H1 (cell line): ENCODE measurements around the gene TMEM255B. TPM values are rescaled to one million over a fixed set of nuclear protein-coding genes. Genes with fewer than 3 reads are reported as not detected.

Source experiments
- SAP30 ChIP-seq: fragments of 300-600 bp; sonication (generic); IDR thresholded peaks from 2 replicates; pipeline ENCODE4 v1.7.1; 2012; ENCODE audit warnings: low read length, moderate library complexity, mild to moderate bottlenecking, inconsistent platforms; ENCODE audit not compliant: insufficient read depth, insufficient replicate concordance
- polyA plus RNA-seq, 7 experiments: library from polyadenylated mRNA; depleted of rRNA in 3 of 7; stranded (reverse) in 5 of 7; unstranded in 2 of 7; fragments of >200 nt in 5 of 7; fragments of 200-250 nt in 2 of 7; gene quantifications; 1 replicate in 5 of 7; 2 replicates in 1 of 7; 4 replicates in 1 of 7; pipeline versions ENCODE4 v1.2.1 to v1.2.3, GENCODE V29; 2011 to 2013; ENCODE audit warnings: missing spikeins in 2 of 7, mixed read lengths in 2 of 7
- total RNA-seq: library from RNA; stranded (reverse); fragmentation: NEBNext Ultra II Directional; extraction: Animal tissue kit (Norgen Biotek cat#: 25700); gene quantifications from 2 replicates; pipeline ENCODE4 v1.2.1, GENCODE V29; 2021

The TMEM255B gene
- total and polyA plus RNA-seq, 2 of the 8 experiments (the other 6 are each of a cell fraction or from before 2014, with no cell fraction given) = 3.4 to 4.4 TPM

DNA sequence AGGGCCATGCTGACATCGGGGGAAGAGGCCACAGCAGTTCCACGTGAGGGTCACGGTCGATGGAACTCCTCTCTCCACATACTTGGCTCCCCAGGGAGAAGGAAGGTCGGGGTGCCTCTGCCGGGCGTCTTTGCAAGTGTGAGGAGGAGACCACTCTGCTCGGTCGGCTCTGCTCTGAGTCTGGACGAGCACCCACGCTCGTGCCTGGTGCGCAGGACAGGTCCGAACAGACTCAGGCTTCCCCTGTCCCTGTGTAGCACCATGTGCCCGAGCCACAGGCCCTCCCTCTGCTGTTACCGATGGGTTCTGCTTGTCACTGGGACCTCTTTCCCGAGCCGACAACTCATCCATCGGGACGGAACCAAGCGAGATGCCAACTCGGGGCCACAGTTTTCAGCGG, 35.1 kb downstream of the TMEM255B start (continued):
- no peak for TF ChIP-seq SAP30
